Astrocyte (in vitro differentiated cells and primary cell): Measurements from ENCODE around the gene WIPF3.

Source experiments
- EZH2 ChIP-seq: IDR thresholded peaks from 2 replicates; pipeline ENCODE4 v1.6.1; 2012; ENCODE audit warnings: mild to moderate bottlenecking, low read length, inconsistent platforms; ENCODE audit not compliant: insufficient read depth
- TF ChIP-seq, protein P1 (sequence below): IDR thresholded peaks from 2 replicates; pipeline ENCODE4 v1.5.1; 2011; ENCODE audit warnings: low read depth, mild to moderate bottlenecking, inconsistent platforms, low read length, moderate library complexity; ENCODE audit not compliant: insufficient read depth

GRCh38 chr7:29801929-29802328, 4.4 kb upstream of the WIPF3 start:
- TF ChIP-seq, protein P1, sequence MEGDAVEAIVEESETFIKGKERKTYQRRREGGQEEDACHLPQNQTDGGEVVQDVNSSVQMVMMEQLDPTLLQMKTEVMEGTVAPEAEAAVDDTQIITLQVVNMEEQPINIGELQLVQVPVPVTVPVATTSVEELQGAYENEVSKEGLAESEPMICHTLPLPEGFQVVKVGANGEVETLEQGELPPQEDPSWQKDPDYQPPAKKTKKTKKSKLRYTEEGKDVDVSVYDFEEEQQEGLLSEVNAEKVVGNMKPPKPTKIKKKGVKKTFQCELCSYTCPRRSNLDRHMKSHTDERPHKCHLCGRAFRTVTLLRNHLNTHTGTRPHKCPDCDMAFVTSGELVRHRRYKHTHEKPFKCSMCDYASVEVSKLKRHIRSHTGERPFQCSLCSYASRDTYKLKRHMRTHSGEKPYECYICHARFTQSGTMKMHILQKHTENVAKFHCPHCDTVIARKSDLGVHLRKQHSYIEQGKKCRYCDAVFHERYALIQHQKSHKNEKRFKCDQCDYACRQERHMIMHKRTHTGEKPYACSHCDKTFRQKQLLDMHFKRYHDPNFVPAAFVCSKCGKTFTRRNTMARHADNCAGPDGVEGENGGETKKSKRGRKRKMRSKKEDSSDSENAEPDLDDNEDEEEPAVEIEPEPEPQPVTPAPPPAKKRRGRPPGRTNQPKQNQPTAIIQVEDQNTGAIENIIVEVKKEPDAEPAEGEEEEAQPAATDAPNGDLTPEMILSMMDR = no peak
- no peak for TF ChIP-seq EZH2
